Measurements from ENCODE around the gene PGR. TPM values are rescaled to one million over a fixed set of nuclear protein-coding genes. Genes with fewer than 3 reads are reported as not detected.

Gene PGR
- 0.05 TPM for polyA plus RNA-seq (2013)

DNA sequence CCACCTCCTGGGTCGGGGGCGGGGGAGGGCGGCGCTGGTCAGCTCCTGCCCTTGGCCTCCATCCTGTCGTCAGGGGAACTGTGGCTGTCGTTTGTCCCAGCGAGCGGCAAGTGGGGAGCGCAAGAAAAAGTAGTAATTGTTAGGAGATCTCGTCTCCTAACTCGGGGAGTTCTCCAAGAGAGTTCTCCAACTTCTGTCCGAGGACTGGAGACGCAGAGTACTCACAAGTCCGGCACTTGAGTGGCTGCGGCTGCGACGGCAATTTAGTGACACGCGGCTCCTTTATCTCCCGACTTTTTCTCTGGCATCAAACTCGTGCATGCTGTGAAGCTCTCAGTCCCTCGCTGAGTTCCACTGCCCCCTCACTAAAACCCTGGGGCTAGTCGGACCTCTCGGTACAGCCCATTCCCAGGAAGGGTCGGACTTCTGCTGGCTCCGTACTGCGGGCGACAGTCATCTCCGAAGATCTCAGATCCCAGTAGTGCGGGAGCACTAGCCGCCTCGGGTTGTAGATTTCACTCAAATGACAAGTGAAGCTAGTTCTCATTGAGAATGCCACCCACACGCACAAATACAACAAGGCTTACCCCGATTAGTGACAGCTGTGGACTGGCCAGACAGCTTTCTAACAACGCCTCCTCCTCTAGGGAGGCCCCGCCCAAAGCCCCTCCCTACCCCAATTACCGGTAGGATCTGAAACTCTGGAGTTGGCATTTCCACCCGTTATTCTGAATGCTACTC is at the start of gene PGR:
Gene PGR, minus strand, starts transcription at position 611 of the 741 bp plus-strand sequence. CDS start 743 bp downstream, outside the sequence.
- POLR2A ChIA-PET: no interaction called here
- Histone ChIP-seq H3K36me3 (ENCODE audit: control insufficient read depth in 4 of 4, insufficient read depth in 4 of 4, low read length in 3 of 4) (no peaks in the 10 kb centered on the region), H3K27ac (ENCODE audit: insufficient read depth in 1 of 2, low read depth in 1 of 2, low read length in 2 of 2, poor library complexity in 1 of 2, severe bottlenecking in 2 of 2) (no peak within 1 kb of the TSS), H3K4me1 (ENCODE audit: control extremely low read depth in 1 of 4, control insufficient read depth in 4 of 4, insufficient read depth in 4 of 4, low read length in 3 of 4) (peaks cover 0 to 24% (median 11%) of the 10 kb centered on the region in 4 experiments), H3K4me3 (ENCODE audit: control insufficient read depth in 1 of 7, extremely low read depth in 1 of 7, insufficient read depth in 4 of 7, low read depth in 2 of 7, low read length in 6 of 7) (peak within 1 kb of the TSS in 3 of 7 experiments; percentile 19 to 65 (median 39)), H3K27me3 (replicated peaks in 2 of 5; ENCODE audit: control insufficient read depth in 4 of 5, insufficient read depth in 5 of 5, low read length in 4 of 5) (peaks cover 12 to 83% (median 37%) of the 10 kb centered on the region in 5 experiments), H3K9me3 (ENCODE audit: control extremely low read depth in 1 of 5, control insufficient read depth in 4 of 5, insufficient read depth in 2 of 5, low read depth in 1 of 5, low read length in 4 of 5) (peaks cover 0 to 2% (median 0%) of the 10 kb centered on the region in 5 experiments)
- DNase-seq: peak in 2 of 3 donors; percentile 3 to 8
- CTCF ChIA-PET: no interaction called here
- 1% methylated on average over 35 of the region's 38 CpGs for WGBS (ENCODE audit: insufficient coverage)

DNA sequence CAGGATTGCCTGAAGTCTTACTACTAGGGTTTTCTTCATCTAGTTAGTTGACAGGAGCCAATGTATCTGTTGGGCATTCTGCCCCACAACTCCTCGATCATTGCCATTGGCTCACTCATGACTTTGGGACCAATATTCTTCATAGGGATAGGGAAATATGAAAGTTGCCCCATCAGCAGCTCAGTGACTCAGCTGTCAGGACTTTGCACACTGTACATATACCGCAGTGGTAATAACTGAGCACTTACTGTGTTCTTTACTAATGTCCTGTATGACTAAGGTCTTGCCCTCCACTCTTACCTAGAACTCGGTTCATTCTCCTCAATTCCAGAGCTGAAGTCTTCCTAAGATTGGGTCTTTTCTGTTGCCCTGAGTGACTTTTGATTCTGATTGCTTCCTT is 46.8 kb upstream of the PGR start:
- 96% methylated on average over 3 of the region's 3 CpGs for WGBS (ENCODE audit: insufficient coverage)
- Histone ChIP-seq H3K4me1 (ENCODE audit: control extremely low read depth in 1 of 4, control insufficient read depth in 4 of 4, insufficient read depth in 4 of 4, low read length in 3 of 4) (no peaks in the 10 kb centered on the region), H3K4me3 (ENCODE audit: control insufficient read depth in 1 of 7, extremely low read depth in 1 of 7, insufficient read depth in 4 of 7, low read depth in 2 of 7, low read length in 6 of 7) (no peak overlapping the region), H3K27ac (ENCODE audit: insufficient read depth in 1 of 2, low read depth in 1 of 2, low read length in 2 of 2, poor library complexity in 1 of 2, severe bottlenecking in 2 of 2) (no peak overlapping the region), H3K9me3 (ENCODE audit: control extremely low read depth in 1 of 5, control insufficient read depth in 4 of 5, insufficient read depth in 2 of 5, low read depth in 1 of 5, low read length in 4 of 5) (peaks cover 0 to 1% (median 0%) of the 10 kb centered on the region in 5 experiments), H3K27me3 (replicated peaks in 2 of 5; ENCODE audit: control insufficient read depth in 4 of 5, insufficient read depth in 5 of 5, low read length in 4 of 5) (no peaks in the 10 kb centered on the region), H3K36me3 (ENCODE audit: control insufficient read depth in 4 of 4, insufficient read depth in 4 of 4, low read length in 3 of 4) (no peaks in the 10 kb centered on the region)
- POLR2A ChIA-PET: no interaction called here
- DNase-seq: no peak
- CTCF ChIA-PET: no interaction called here

DNA sequence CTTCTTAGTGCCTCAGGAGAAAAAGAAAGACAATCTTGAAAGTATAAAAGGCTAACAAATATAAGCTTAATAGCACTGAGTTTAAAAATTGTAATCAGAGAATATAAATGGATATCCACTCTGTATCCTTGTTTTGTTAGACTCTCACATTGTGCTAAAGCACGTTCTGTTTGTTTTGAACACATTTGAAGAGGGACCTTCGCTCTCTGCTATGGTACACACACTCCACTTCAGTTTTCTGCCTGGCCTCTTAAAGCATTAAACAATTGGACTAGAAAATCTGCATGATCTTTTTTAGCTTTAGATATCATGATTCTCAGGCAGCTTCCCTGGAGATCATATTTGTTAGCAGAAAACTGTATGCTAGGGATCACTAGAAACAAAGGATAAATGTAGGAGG is 40.3 kb upstream of the PGR start:
- WGBS (ENCODE audit: insufficient coverage): 92% methylated on average over 2 of the region's 2 CpGs

DNA sequence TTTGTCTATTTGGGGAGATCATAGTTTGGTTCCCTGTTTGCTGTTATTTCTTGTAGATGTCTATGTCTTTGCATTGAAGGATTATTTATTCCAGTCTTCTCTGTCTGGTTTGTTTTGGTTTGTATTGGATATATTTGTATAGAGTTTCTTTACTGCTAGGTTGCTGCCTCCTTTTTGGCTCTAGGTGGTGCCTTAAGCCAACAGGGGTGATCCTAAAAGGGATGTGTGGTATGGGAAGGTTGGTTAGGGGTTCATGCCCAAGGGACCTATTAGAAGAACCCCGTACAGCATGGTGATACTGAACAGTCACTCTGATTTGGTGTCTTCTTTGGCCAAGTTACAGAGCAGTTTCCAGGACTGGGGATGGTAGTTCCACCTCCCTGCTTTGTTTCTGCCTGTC is 36.4 kb upstream of the PGR start:
- POLR2A ChIA-PET: no interaction called here
- 83% methylated on average over 1 of the region's 1 CpG for WGBS (ENCODE audit: insufficient coverage)

More for the DNA sequence above, 40.3 kb upstream of the PGR start:
- H3K36me3 ChIP-seq (ENCODE audit: control insufficient read depth in 4 of 4, insufficient read depth in 4 of 4, low read length in 3 of 4): no peaks in the 10 kb centered on the region
- H3K27me3 ChIP-seq (replicated peaks in 2 of 5; ENCODE audit: control insufficient read depth in 4 of 5, insufficient read depth in 5 of 5, low read length in 4 of 5): no peaks in the 10 kb centered on the region
- no peak for DNase-seq
- no peak overlapping the region for H3K4me3 ChIP-seq (ENCODE audit: control insufficient read depth in 1 of 7, extremely low read depth in 1 of 7, insufficient read depth in 4 of 7, low read depth in 2 of 7, low read length in 6 of 7)
- CTCF ChIA-PET: no interaction called here
- H3K9me3 ChIP-seq (ENCODE audit: control extremely low read depth in 1 of 5, control insufficient read depth in 4 of 5, insufficient read depth in 2 of 5, low read depth in 1 of 5, low read length in 4 of 5): peaks cover 0 to 1% (median 0%) of the 10 kb centered on the region in 5 experiments
- POLR2A ChIA-PET: no interaction called here
- no peaks in the 10 kb centered on the region for H3K4me1 ChIP-seq (ENCODE audit: control extremely low read depth in 1 of 4, control insufficient read depth in 4 of 4, insufficient read depth in 4 of 4, low read length in 3 of 4)
- H3K27ac ChIP-seq (ENCODE audit: insufficient read depth in 1 of 2, low read depth in 1 of 2, low read length in 2 of 2, poor library complexity in 1 of 2, severe bottlenecking in 2 of 2): no peak overlapping the region

DNA sequence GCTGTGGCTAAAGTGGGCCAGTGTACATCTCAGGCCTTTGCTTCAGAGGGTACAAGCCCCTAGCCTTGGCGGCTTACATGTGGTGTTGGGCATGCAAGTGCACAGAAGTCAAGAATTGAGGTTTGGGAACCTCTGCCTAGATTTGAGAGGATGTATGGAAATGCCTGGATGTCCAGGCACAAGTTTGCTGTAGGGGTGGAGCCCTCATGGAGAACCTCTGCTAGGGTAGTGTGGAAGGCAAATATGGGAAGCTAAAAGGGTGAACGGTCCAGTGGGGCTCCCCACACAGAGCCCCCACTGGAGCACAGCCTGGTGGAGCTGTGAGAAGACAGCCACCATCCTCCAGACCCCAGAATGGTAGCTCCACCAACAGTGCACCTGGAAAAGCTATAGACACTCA is 28.5 kb upstream of the PGR start:
- ChIA-PET CTCF (no interaction called here), POLR2A (no interaction called here)
- no peak overlapping the region for H3K27ac ChIP-seq (ENCODE audit: insufficient read depth in 1 of 2, low read depth in 1 of 2, low read length in 2 of 2, poor library complexity in 1 of 2, severe bottlenecking in 2 of 2)
- no peaks in the 10 kb centered on the region for H3K4me1 ChIP-seq (ENCODE audit: control extremely low read depth in 1 of 4, control insufficient read depth in 4 of 4, insufficient read depth in 4 of 4, low read length in 3 of 4)
- no peak for DNase-seq
- 29% methylated on average over 1 of the region's 2 CpGs for WGBS (ENCODE audit: insufficient coverage)
- no peaks in the 10 kb centered on the region for H3K36me3 ChIP-seq (ENCODE audit: control insufficient read depth in 4 of 4, insufficient read depth in 4 of 4, low read length in 3 of 4)
- H3K9me3 ChIP-seq (ENCODE audit: control extremely low read depth in 1 of 5, control insufficient read depth in 4 of 5, insufficient read depth in 2 of 5, low read depth in 1 of 5, low read length in 4 of 5): peaks cover 0 to 7% (median 0%) of the 10 kb centered on the region in 5 experiments
- H3K27me3 ChIP-seq (replicated peaks in 2 of 5; ENCODE audit: control insufficient read depth in 4 of 5, insufficient read depth in 5 of 5, low read length in 4 of 5): no peaks in the 10 kb centered on the region
- no peak overlapping the region for H3K4me3 ChIP-seq (ENCODE audit: control insufficient read depth in 1 of 7, extremely low read depth in 1 of 7, insufficient read depth in 4 of 7, low read depth in 2 of 7, low read length in 6 of 7)

More for the DNA sequence above, 36.4 kb upstream of the PGR start:
- Histone ChIP-seq H3K36me3 (ENCODE audit: control insufficient read depth in 4 of 4, insufficient read depth in 4 of 4, low read length in 3 of 4) (no peaks in the 10 kb centered on the region), H3K4me1 (ENCODE audit: control extremely low read depth in 1 of 4, control insufficient read depth in 4 of 4, insufficient read depth in 4 of 4, low read length in 3 of 4) (no peaks in the 10 kb centered on the region), H3K27me3 (replicated peaks in 2 of 5; ENCODE audit: control insufficient read depth in 4 of 5, insufficient read depth in 5 of 5, low read length in 4 of 5) (no peaks in the 10 kb centered on the region), H3K4me3 (ENCODE audit: control insufficient read depth in 1 of 7, extremely low read depth in 1 of 7, insufficient read depth in 4 of 7, low read depth in 2 of 7, low read length in 6 of 7) (no peak overlapping the region), H3K9me3 (ENCODE audit: control extremely low read depth in 1 of 5, control insufficient read depth in 4 of 5, insufficient read depth in 2 of 5, low read depth in 1 of 5, low read length in 4 of 5) (no peaks in the 10 kb centered on the region), H3K27ac (ENCODE audit: insufficient read depth in 1 of 2, low read depth in 1 of 2, low read length in 2 of 2, poor library complexity in 1 of 2, severe bottlenecking in 2 of 2) (no peak overlapping the region)
- no peak for DNase-seq
- CTCF ChIA-PET: no interaction called here

DNA sequence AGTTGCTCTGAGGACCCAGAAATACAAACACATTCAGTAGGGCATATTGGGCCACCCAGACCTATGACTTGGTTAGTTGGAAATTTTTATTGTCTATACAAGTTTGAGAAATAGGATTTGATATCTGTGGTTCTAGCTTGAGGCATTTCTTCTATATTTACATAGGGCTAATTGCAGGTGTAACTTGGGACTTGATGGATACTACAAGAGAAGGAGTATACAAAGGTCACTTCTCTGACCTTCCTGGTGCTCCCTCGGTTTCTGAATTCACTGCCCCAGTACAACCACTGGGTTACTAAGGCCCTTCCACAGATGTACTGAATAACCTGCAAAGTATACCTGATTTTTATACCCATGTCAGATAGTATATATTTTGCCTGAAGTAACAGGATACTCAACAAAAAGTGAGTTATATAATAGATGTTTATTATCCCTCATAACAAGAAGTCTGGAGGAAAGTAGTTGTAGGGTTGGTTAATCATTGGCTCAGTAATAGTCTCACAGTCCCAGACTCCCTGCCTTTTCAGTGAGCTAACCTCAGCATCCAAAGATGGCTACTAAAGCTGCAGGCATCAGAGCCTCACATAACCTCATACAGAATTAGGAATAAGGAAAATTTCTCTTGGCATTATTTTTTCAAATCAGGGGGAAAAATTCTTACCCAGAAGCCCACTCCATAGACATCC is 8.8 kb upstream of the PGR start:
- ChIA-PET POLR2A (no interaction called here), CTCF (no interaction called here)
- no peak for DNase-seq
- Histone ChIP-seq H3K27ac (ENCODE audit: insufficient read depth in 1 of 2, low read depth in 1 of 2, low read length in 2 of 2, poor library complexity in 1 of 2, severe bottlenecking in 2 of 2) (no peak overlapping the region), H3K4me3 (ENCODE audit: control insufficient read depth in 1 of 7, extremely low read depth in 1 of 7, insufficient read depth in 4 of 7, low read depth in 2 of 7, low read length in 6 of 7) (no peak overlapping the region), H3K9me3 (ENCODE audit: control extremely low read depth in 1 of 5, control insufficient read depth in 4 of 5, insufficient read depth in 2 of 5, low read depth in 1 of 5, low read length in 4 of 5) (no peaks in the 10 kb centered on the region), H3K4me1 (ENCODE audit: control extremely low read depth in 1 of 4, control insufficient read depth in 4 of 4, insufficient read depth in 4 of 4, low read length in 3 of 4) (no peaks in the 10 kb centered on the region), H3K36me3 (ENCODE audit: control insufficient read depth in 4 of 4, insufficient read depth in 4 of 4, low read length in 3 of 4) (no peaks in the 10 kb centered on the region), H3K27me3 (replicated peaks in 2 of 5; ENCODE audit: control insufficient read depth in 4 of 5, insufficient read depth in 5 of 5, low read length in 4 of 5) (peaks cover 0 to 3% (median 1%) of the 10 kb centered on the region in 5 experiments)
- whole genome bisulfite sequencing (ENCODE audit: insufficient coverage): no CpG with 5 or more reads among the region's 1 CpG

DNA sequence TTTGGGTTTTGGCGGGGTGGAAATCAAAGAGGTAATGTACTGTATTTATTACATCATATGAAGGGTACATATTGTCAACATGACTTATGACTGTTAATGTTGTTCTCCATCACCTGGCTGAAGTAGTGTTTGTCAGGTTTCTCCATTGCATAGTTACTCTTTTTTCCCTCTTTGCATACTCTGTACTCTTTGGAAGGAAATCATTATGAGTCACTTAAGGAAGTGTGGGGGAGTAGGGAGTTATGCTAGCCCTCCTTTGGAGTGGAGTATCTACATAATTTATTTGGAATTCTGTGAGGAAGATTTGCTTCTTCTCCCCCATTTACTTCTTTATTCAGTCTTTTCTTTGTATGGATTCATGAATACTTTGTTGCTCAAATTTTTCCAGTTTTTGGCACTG is 3.6 kb upstream of the PGR start:
- Histone ChIP-seq H3K9me3 (ENCODE audit: control extremely low read depth in 1 of 5, control insufficient read depth in 4 of 5, insufficient read depth in 2 of 5, low read depth in 1 of 5, low read length in 4 of 5) (peaks cover 0 to 2% (median 0%) of the 10 kb centered on the region in 5 experiments), H3K4me1 (ENCODE audit: control extremely low read depth in 1 of 4, control insufficient read depth in 4 of 4, insufficient read depth in 4 of 4, low read length in 3 of 4) (peaks cover 0 to 10% (median 3%) of the 10 kb centered on the region in 4 experiments), H3K36me3 (ENCODE audit: control insufficient read depth in 4 of 4, insufficient read depth in 4 of 4, low read length in 3 of 4) (no peaks in the 10 kb centered on the region), H3K27ac (ENCODE audit: insufficient read depth in 1 of 2, low read depth in 1 of 2, low read length in 2 of 2, poor library complexity in 1 of 2, severe bottlenecking in 2 of 2) (no peak overlapping the region), H3K27me3 (replicated peaks in 2 of 5; ENCODE audit: control insufficient read depth in 4 of 5, insufficient read depth in 5 of 5, low read length in 4 of 5) (peaks cover 5 to 47% (median 31%) of the 10 kb centered on the region in 5 experiments), H3K4me3 (ENCODE audit: control insufficient read depth in 1 of 7, extremely low read depth in 1 of 7, insufficient read depth in 4 of 7, low read depth in 2 of 7, low read length in 6 of 7) (no peak overlapping the region)
- CTCF ChIA-PET: no interaction called here
- POLR2A ChIA-PET: no interaction called here
- no peak for DNase-seq
- WGBS (ENCODE audit: insufficient coverage): no CpG with 5 or more reads among the region's 1 CpG

Data from common myeloid progenitor, CD34-positive (primary cell).